ENCODE measurements around the gene KLHL29.
"Not testable (repeated sequence)": the region's sequence is repeated elsewhere in the genome, so short reads cannot be mapped to it uniquely, and the experiment has no call there.

KLHL29 gene

GRCh38 chr2:23698721-23699579 lies 314.0 kb downstream of the KLHL29 start:
- in situ Hi-C loops (cut with HindIII; ENCODE audit: low sequenced_read_pairs): no loop called here

- in situ Hi-C loops (cut with HindIII; ENCODE audit: low sequenced_read_pairs): no loop called here
Measured at GRCh38 chr2:23699580-23699925, 314.6 kb downstream of the KLHL29 start.

- in situ Hi-C loops (cut with HindIII; ENCODE audit: low sequenced_read_pairs): no loop called here
Measured at GRCh38 chr2:23700627-23701026, 315.6 kb downstream of the KLHL29 start.

- in situ Hi-C loops (cut with HindIII; ENCODE audit: low sequenced_read_pairs): no loop called here
Measured at GRCh38 chr2:23703037-23703582, 318.1 kb downstream of the KLHL29 start.

GRCh38 chr2:23703583-23704385 lies 318.8 kb downstream of the KLHL29 start:
- in situ Hi-C loops (cut with HindIII; ENCODE audit: low sequenced_read_pairs): no loop called here

GRCh38 chr2:23705771-23706612 lies 321.0 kb downstream of the KLHL29 start:
- in situ Hi-C loops (cut with HindIII; ENCODE audit: low sequenced_read_pairs): no loop called here

- in situ Hi-C loops (cut with HindIII; ENCODE audit: low sequenced_read_pairs): no loop called here
Measured at GRCh38 chr2:23706613-23707078, 321.7 kb downstream of the KLHL29 start.

- in situ Hi-C loops (cut with HindIII; ENCODE audit: low sequenced_read_pairs): no loop called here
Measured at GRCh38 chr2:23707096-23707495, 322.1 kb downstream of the KLHL29 start.

GRCh38 chr2:23708771-23709170 lies 323.8 kb downstream of the KLHL29 start:
- in situ Hi-C loops (cut with HindIII; ENCODE audit: low sequenced_read_pairs): no loop called here

GRCh38 chr2:23709311-23709710 lies 324.3 kb downstream of the KLHL29 start:
- in situ Hi-C loops (cut with HindIII; ENCODE audit: low sequenced_read_pairs): no loop called here

GRCh38 chr2:23711979-23712755 lies 327.2 kb downstream of the KLHL29 start:
- in situ Hi-C loops (cut with HindIII; ENCODE audit: low sequenced_read_pairs): no loop called here

- in situ Hi-C loops (cut with HindIII; ENCODE audit: low sequenced_read_pairs): no loop called here
Measured at GRCh38 chr2:23712756-23713151, 327.8 kb downstream of the KLHL29 start.

GRCh38 chr2:23713351-23713750 lies 328.4 kb downstream of the KLHL29 start:
- in situ Hi-C loops (cut with HindIII; ENCODE audit: low sequenced_read_pairs): no loop called here

GRCh38 chr2:23718931-23719700 lies 334.1 kb downstream of the KLHL29 start:
- in situ Hi-C loops (cut with HindIII; ENCODE audit: low sequenced_read_pairs): no loop called here

- in situ Hi-C loops (cut with HindIII; ENCODE audit: low sequenced_read_pairs): no loop called here
Measured at GRCh38 chr2:23719716-23720115, 334.7 kb downstream of the KLHL29 start.

- in situ Hi-C loops (cut with HindIII; ENCODE audit: low sequenced_read_pairs): no loop called here
Measured at GRCh38 chr2:23720705-23721453, 335.9 kb downstream of the KLHL29 start.

GRCh38 chr2:23721454-23721826 lies 336.5 kb downstream of the KLHL29 start:
- in situ Hi-C loops (cut with HindIII; ENCODE audit: low sequenced_read_pairs): no loop called here

GRCh38 chr2:23722255-23722654 lies 337.3 kb downstream of the KLHL29 start:
- in situ Hi-C loops (cut with HindIII; ENCODE audit: low sequenced_read_pairs): no loop called here

GRCh38 chr2:23723029-23723428 lies 338.1 kb downstream of the KLHL29 start:
- in situ Hi-C loops (cut with HindIII; ENCODE audit: low sequenced_read_pairs): not testable (repeated sequence)
